DND-41 (cell line): Measurements from ENCODE around the gene KLF6.

Experiments
- CTCF ChIP-seq: IDR thresholded peaks from 2 replicates; pipeline ENCODE4 v1.5.1; 2012; ENCODE audit warnings: borderline replicate concordance, low read length, moderate library complexity, mild to moderate bottlenecking; ENCODE audit not compliant: poor library complexity, severe bottlenecking; ENCODE audit errors: extremely low read depth
- EZH2 ChIP-seq: IDR thresholded peaks from 3 replicates; pipeline ENCODE4 v1.6.1; 2012; ENCODE audit warnings: borderline replicate concordance, low read depth, mild to moderate bottlenecking, moderate library complexity, low read length, inconsistent platforms; ENCODE audit not compliant: severe bottlenecking

- TF ChIP-seq CTCF (no peak), EZH2 (no peak)
These were observed 6.9 kb downstream of the KLF6 start for GRCh38 chr10:3777981-3778691.
